ENCODE measurements around the gene MTRFR. TPM values are rescaled to one million over a fixed set of nuclear protein-coding genes. Genes with fewer than 3 reads are reported as not detected.

MTRFR gene
- total and polyA plus RNA-seq, 12 donors = 12.2 to 23.3 (median 15.2) TPM

DNA sequence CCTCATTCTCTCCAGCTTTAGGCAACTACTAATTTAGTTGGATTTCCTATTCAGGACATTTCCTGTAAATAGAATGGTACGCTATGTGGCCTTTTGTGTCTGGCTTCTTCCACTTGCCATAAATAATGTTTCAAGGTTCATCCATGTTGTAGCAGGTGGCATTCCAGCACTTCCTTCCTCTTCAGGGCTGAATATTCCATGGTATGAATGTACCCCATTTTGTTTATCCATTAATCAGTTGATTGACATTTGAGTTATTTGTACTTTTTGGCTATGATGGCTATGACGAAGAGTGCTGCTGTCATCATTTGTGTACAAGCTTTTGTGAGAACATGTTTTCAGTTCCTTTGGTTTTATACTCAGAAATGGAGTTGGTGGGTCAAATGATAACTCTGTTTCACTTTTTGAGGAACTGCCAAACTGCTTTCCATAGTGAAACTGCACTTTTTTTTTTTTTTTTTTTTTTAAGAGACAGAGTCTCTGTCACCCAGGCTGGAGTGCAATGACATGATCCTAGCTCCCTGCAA, 44.9 kb downstream of the MTRFR start:
- H3K36me3 ChIP-seq (replicated peaks in 1 of 2) = no peaks in the 10 kb centered on the region
- H3K4me3 ChIP-seq = no peak overlapping the region
- H3K27me3 ChIP-seq = no peaks in the 10 kb centered on the region
- DNase-seq = peak in 1 of 7 donors; percentile 51
- WGBS, 4 donors = 23 to 40% (median 35%) methylated on average over 2 of the region's 2 CpGs
- no peaks in the 10 kb centered on the region for H3K9me3 ChIP-seq (replicated peaks in 1 of 3)
- H3K27ac ChIP-seq = peak overlapping the region in 3 of 5 donors; percentile 54 to 78 (median 68)
- intact Hi-C loops (cut with DNase I) = no loop called here
- no peaks in the 10 kb centered on the region for H3K4me1 ChIP-seq (replicated peaks in 1 of 2)
- TF ChIP-seq POLR2A (IDR thresholded peaks at IDR 0.05) (no peak), CTCF (IDR thresholded peaks at IDR 0.05) (no peak)

DNA sequence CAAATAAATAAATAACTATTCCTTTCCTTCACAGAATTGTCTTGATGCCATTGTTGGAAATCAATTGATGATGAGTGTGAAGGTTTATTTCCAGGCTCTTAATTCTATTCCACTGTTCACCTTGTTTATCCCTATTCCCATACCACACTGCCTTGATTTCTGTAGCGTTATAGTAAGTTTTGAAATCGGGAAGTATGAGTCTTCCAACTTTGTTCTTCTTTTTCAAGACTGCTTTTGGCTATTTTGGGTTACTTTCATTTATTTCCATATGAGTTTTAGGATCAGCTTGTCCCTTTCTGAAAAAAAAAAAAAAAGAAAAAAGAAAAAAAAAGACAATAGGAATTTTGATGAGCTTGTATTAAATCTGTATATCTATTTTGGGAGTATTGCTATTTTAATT, 47.7 kb downstream of the MTRFR start:
- Histone ChIP-seq H3K9me3 (replicated peaks in 1 of 3) (no peaks in the 10 kb centered on the region), H3K4me3 (no peak overlapping the region), H3K36me3 (replicated peaks in 1 of 2) (no peaks in the 10 kb centered on the region), H3K27ac (no peak overlapping the region), H3K27me3 (no peaks in the 10 kb centered on the region), H3K4me1 (replicated peaks in 1 of 2) (no peaks in the 10 kb centered on the region)
- no peak for TF ChIP-seq CTCF (IDR thresholded peaks at IDR 0.05)
- no peak for DNase-seq
- WGBS, 4 donors = 73 to 87% (median 77%) methylated on average over 2 of the region's 2 CpGs
- intact Hi-C loops (cut with DNase I) = no loop called here

- 87 to 96% (median 90%) methylated on average over 10 of the region's 10 CpGs for WGBS, 4 donors
- H3K27ac ChIP-seq = no peak overlapping the region
- DNase-seq = peak in 1 of 7 donors; percentile 14
- no peaks in the 10 kb centered on the region for H3K4me1 ChIP-seq (replicated peaks in 1 of 2)
- no peaks in the 10 kb centered on the region for H3K9me3 ChIP-seq (replicated peaks in 1 of 3)
- TF ChIP-seq CTCF (IDR thresholded peaks at IDR 0.05) (no peak), POLR2A (IDR thresholded peaks at IDR 0.05) (no peak)
- intact Hi-C loops (cut with DNase I) = no loop called here
- no peaks in the 10 kb centered on the region for H3K36me3 ChIP-seq (replicated peaks in 1 of 2)
- H3K27me3 ChIP-seq = no peaks in the 10 kb centered on the region
- H3K4me3 ChIP-seq = no peak overlapping the region
These were observed 48.9 kb downstream of the MTRFR start for GRCh38 chr12:123282111-123282510.

DNA sequence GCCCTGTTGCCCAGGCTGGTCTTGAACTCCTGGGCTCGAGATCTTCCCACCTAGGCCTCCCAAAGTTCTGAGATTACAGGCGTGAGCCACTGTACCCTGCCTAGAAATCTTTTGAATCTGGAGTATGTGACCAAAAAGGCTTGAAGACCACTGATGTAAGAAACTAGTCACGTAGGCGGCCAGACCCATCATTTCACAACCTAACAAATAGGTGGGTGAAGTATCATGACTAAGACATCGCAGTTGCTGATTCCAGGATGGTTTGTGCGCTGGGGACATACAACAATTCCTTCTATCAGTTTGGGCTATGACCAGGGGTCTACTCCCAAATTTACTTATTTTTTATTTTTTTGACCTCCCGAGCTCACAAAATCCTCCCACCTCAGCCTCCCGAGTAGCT, 50.2 kb downstream of the MTRFR start:
- intact Hi-C loops (cut with DNase I) = no loop called here
- no peak overlapping the region for H3K4me3 ChIP-seq

More for the DNA sequence above, 50.2 kb downstream of the MTRFR start:
- WGBS, 4 donors = 92 to 95% (median 93%) methylated on average over 8 of the region's 8 CpGs
- Histone ChIP-seq H3K27me3 (no peaks in the 10 kb centered on the region), H3K9me3 (replicated peaks in 1 of 3) (no peaks in the 10 kb centered on the region), H3K27ac (no peak overlapping the region), H3K4me1 (replicated peaks in 1 of 2) (no peaks in the 10 kb centered on the region), H3K36me3 (replicated peaks in 1 of 2) (no peaks in the 10 kb centered on the region)
- TF ChIP-seq POLR2A (IDR thresholded peaks at IDR 0.05) (no peak), CTCF (IDR thresholded peaks at IDR 0.05) (no peak)
- peak in 1 of 7 donors; percentile 33 for DNase-seq

Measured in adrenal gland (tissue), 12 donors.